HG03280 (cell line): ENCODE results near the gene ASCL5.

Experiments
- ATAC-seq: cut with Tn5 transposase; IDR thresholded peaks from one replicate; pipeline ENCODE4 v1.9.1; 2021; ENCODE audit warnings: mild to moderate bottlenecking, moderate library complexity; ENCODE audit not compliant: unreplicated experiment

Gene ASCL5

GRCh38 chr1:201137024-201137392 lies 10.0 kb upstream of the ASCL5 start:
- ATAC-seq, result no peak

GRCh38 chr1:201136355-201137023 lies 9.5 kb upstream of the ASCL5 start:
- ATAC-seq, result no peak

- no peak for ATAC-seq
Measured at GRCh38 chr1:201134405-201134804, 7.4 kb upstream of the ASCL5 start.

- ATAC-seq, result no peak
Measured at GRCh38 chr1:201131398-201131797, 4.4 kb upstream of the ASCL5 start.

- ATAC-seq, result no peak
Measured at GRCh38 chr1:201128962-201129361, 2.0 kb upstream of the ASCL5 start.

GRCh38 chr1:201128476-201128875 lies 1.5 kb upstream of the ASCL5 start:
- no peak for ATAC-seq

- ATAC-seq, result no peak
Measured at GRCh38 chr1:201127755-201128455, 921 bp upstream of the ASCL5 start.

GRCh38 chr1:201126463-201126831 lies 537 bp downstream of the ASCL5 start:
- ATAC-seq, result no peak

- ATAC-seq, result no peak
Measured at GRCh38 chr1:201125800-201126199, 1.2 kb downstream of the ASCL5 start.

- ATAC-seq, result no peak
Measured at GRCh38 chr1:201125019-201125418, 2.0 kb downstream of the ASCL5 start.

- ATAC-seq, result no peak
Measured at GRCh38 chr1:201123866-201124265, 3.1 kb downstream of the ASCL5 start.

- ATAC-seq, result no peak
Measured at GRCh38 chr1:201122321-201122957, 4.5 kb downstream of the ASCL5 start.

- no peak for ATAC-seq
Measured at GRCh38 chr1:201119206-201120197, 7.5 kb downstream of the ASCL5 start.

- no peak for ATAC-seq
Measured at GRCh38 chr1:201116091-201116490, 10.9 kb downstream of the ASCL5 start.

- no peak for ATAC-seq
Measured at GRCh38 chr1:201115390-201115937, 11.5 kb downstream of the ASCL5 start.

- peak; percentile 82 for ATAC-seq
Measured at GRCh38 chr1:201114245-201115131, 12.5 kb downstream of the ASCL5 start.

- ATAC-seq, result no peak
Measured at GRCh38 chr1:201113451-201114244, 13.3 kb downstream of the ASCL5 start.

- no peak for ATAC-seq
Measured at GRCh38 chr1:201112926-201113325, 14.1 kb downstream of the ASCL5 start.

- no peak for ATAC-seq
Measured at GRCh38 chr1:201112173-201112731, 14.7 kb downstream of the ASCL5 start, which contains the start of gene CACNA1S. Gene CACNA1S, minus strand, starts transcription at chr1:201112426. Its CDS starts 87 bp downstream, at chr1:201112339.
